GM23338 (cell line): ENCODE results near the gene ZSCAN5B. TPM values are rescaled to one million over a fixed set of nuclear protein-coding genes. Genes with fewer than 3 reads are reported as not detected.

Source experiments
- ATAC-seq: fragments of 200-7000 bp; cut with Tn5 transposase; 3 replicates; pipeline ENCODE4 v1.9.1; 2020
- DNase-seq: peaks from one replicate; pipeline ENCODE4 v3.0.0-alpha.2; 2015; ENCODE audit warnings: low spot score
- H2AFZ ChIP-seq: fragments of 200-600 bp; sonication (generic); 2 replicates; pipeline ENCODE4 v1.8.0; 2016; ENCODE audit warnings: antibody characterized with exemption, mild to moderate bottlenecking, moderate library complexity
- H3F3A ChIP-seq: fragments of 200-600 bp; sonication (generic); replicated peaks from 2 replicates; pipeline ENCODE4 v1.8.0; 2017; ENCODE audit warnings: antibody characterized with exemption, mixed run types, low read depth
- H3K27ac ChIP-seq: fragments of 200-600 bp; sonication (generic); 2 replicates; pipeline ENCODE4 v1.6.1; 2016; ENCODE audit warnings: low read depth
- H3K27me3 ChIP-seq: fragments of 200-600 bp; sonication (generic); 2 replicates; pipeline ENCODE4 v1.8.0; 2016; ENCODE audit warnings: mild to moderate bottlenecking, mixed run types, moderate library complexity; ENCODE audit not compliant: insufficient read depth
- H3K36me3 ChIP-seq: fragments of 200-600 bp; sonication (generic); 2 replicates; pipeline ENCODE4 v1.8.0; 2016; ENCODE audit warnings: mild to moderate bottlenecking; ENCODE audit not compliant: insufficient read depth
- H3K4me1 ChIP-seq: fragments of 200-600 bp; sonication (generic); 2 replicates; pipeline ENCODE4 v1.8.0; 2016; ENCODE audit warnings: mild to moderate bottlenecking, moderate library complexity; ENCODE audit not compliant: insufficient read depth
- H3K4me2 ChIP-seq: fragments of 200-600 bp; sonication (generic); 2 replicates; pipeline ENCODE4 v1.7.1; 2017; ENCODE audit warnings: mixed run types
- H3K4me3 ChIP-seq: fragments of 200-600 bp; sonication (generic); 2 replicates; pipeline ENCODE4 v1.6.1; 2016; ENCODE audit warnings: mixed run types
- H3K79me2 ChIP-seq: fragments of 200-600 bp; sonication (generic); replicated peaks from 2 replicates; pipeline ENCODE4 v1.8.0; 2017; ENCODE audit warnings: mild to moderate bottlenecking; ENCODE audit not compliant: insufficient read depth
- H3K9me2 ChIP-seq: fragments of 200-600 bp; sonication (generic); 2 replicates; pipeline ENCODE4 v1.8.0; 2017; ENCODE audit not compliant: insufficient read depth
- H4K20me1 ChIP-seq: fragments of 200-600 bp; sonication (generic); replicated peaks from 2 replicates; pipeline ENCODE4 v1.8.0; 2017; ENCODE audit warnings: mild to moderate bottlenecking; ENCODE audit not compliant: insufficient read depth
- H3K27ac Mint-ChIP-seq: 2 replicates; pipeline ENCODE4 v1.8.0; 2020; ENCODE audit warnings: inconsistent platforms, mild to moderate bottlenecking, moderate library complexity, mixed read lengths
- H3K27me3 Mint-ChIP-seq: 3 replicates; pipeline ENCODE4 v1.8.0; 2022; ENCODE audit warnings: low read depth, mild to moderate bottlenecking, moderate library complexity, mixed read lengths, inconsistent platforms; ENCODE audit not compliant: insufficient read depth, poor library complexity
- H3K36me3 Mint-ChIP-seq: 3 replicates; pipeline ENCODE4 v1.8.0; 2021; ENCODE audit warnings: low read depth, mild to moderate bottlenecking, inconsistent platforms, moderate library complexity, mixed read lengths
- H3K4me1 Mint-ChIP-seq: 3 replicates; pipeline ENCODE4 v1.8.0; 2020; ENCODE audit warnings: mild to moderate bottlenecking, inconsistent platforms, mixed read lengths
- H3K4me3 Mint-ChIP-seq: 3 replicates; pipeline ENCODE4 v1.8.0; 2021; ENCODE audit warnings: moderate library complexity, mild to moderate bottlenecking, inconsistent platforms, mixed read lengths
- H3K9me3 Mint-ChIP-seq: 3 replicates; pipeline ENCODE4 v1.8.0; 2020; ENCODE audit warnings: moderate library complexity, mild to moderate bottlenecking, inconsistent platforms, mixed read lengths
- ETS1 ChIP-seq: IDR thresholded peaks from 2 replicates; pipeline ENCODE4 v1.6.1; 2016; ENCODE audit warnings: antibody characterized with exemption
- JUNB ChIP-seq: IDR thresholded peaks from one replicate; pipeline ENCODE4 v1.6.1; 2016; ENCODE audit warnings: antibody characterized with exemption; ENCODE audit not compliant: unreplicated experiment
- NANOG ChIP-seq: IDR thresholded peaks from 2 replicates; pipeline ENCODE4 v1.6.1; 2016; ENCODE audit warnings: antibody characterized with exemption, borderline replicate concordance
- POLR2AphosphoS5 ChIP-seq: IDR thresholded peaks from 2 replicates; pipeline ENCODE4 v1.6.1; 2016; ENCODE audit warnings: antibody characterized with exemption, low read depth
- REST ChIP-seq: IDR thresholded peaks from one replicate; pipeline ENCODE4 v1.6.1; 2018; ENCODE audit warnings: antibody characterized with exemption; ENCODE audit not compliant: unreplicated experiment
- STAT1 ChIP-seq: IDR thresholded peaks from one replicate; pipeline ENCODE4 v1.6.1; 2016; ENCODE audit warnings: antibody characterized with exemption; ENCODE audit not compliant: unreplicated experiment
- ZNF114 ChIP-seq: fragments of 250-450 bp; sonication (Bioruptor Pico); IDR thresholded peaks from 2 replicates; pipeline ENCODE4 v1.5.0; 2020; ENCODE audit warnings: mild to moderate bottlenecking, moderate library complexity
- ZNF462 ChIP-seq: fragments of 250-450 bp; sonication (Bioruptor Pico); IDR thresholded peaks from 2 replicates; pipeline ENCODE4 v1.5.0; 2020; ENCODE audit warnings: mild to moderate bottlenecking, moderate library complexity
- polyA plus RNA-seq: library from polyadenylated mRNA; unstranded; fragments of >200 nt; fragmentation: Nextera tagmentation; extraction: Ambion mirVana; gene quantifications from 2 replicates; pipeline ENCODE4 v1.2.1, GENCODE V29; 2016
- total RNA-seq: library from RNA; depleted of rRNA; stranded (reverse); fragments of >200 nt; shearing (Covaris generic); gene quantifications from 2 replicates; pipeline ENCODE4 v1.2.3, GENCODE V29; 2014

Gene ZSCAN5B
- total and polyA plus RNA-seq, 2 experiments from 2014 or later = 0.10 TPM; not detected in 1

- H3K36me3 ChIP-seq = no peaks in the 10 kb centered on the region
- no peaks in the 10 kb centered on the region for H3K9me2 ChIP-seq
- H3K4me2 ChIP-seq = no peak overlapping the region
- H2AFZ ChIP-seq = no peak overlapping the region
- no peaks in the 10 kb centered on the region for H3F3A ChIP-seq
- H3K4me3 ChIP-seq = no peak overlapping the region
- Mint-ChIP-seq H3K9me3 (no peaks in the 10 kb centered on the region; the same call in 2 of the 3 replicates), H3K4me3 (no peak overlapping the region), H3K36me3 (no peaks in the 10 kb centered on the region; the same call in 2 of the 3 replicates), H3K4me1 (peaks cover 7% of the 10 kb centered on the region), H3K27me3 (peaks cover 17% of the 10 kb centered on the region), H3K27ac (no peak overlapping the region)
- no peaks in the 10 kb centered on the region for H3K27me3 ChIP-seq
- no peak for TF ChIP-seq REST
- no peak for TF ChIP-seq NANOG
- no peak for TF ChIP-seq JUNB
- DNase-seq (no peak), ATAC-seq (no peak)
- H3K27ac ChIP-seq = no peak overlapping the region
- H4K20me1 ChIP-seq = no peaks in the 10 kb centered on the region
- H3K79me2 ChIP-seq = no peaks in the 10 kb centered on the region
- no peaks in the 10 kb centered on the region for H3K4me1 ChIP-seq
These were observed 23.5 kb downstream of the ZSCAN5B start for GRCh38 chr19:56174086-56174485.

- ATAC-seq = no peak
- no peaks in the 10 kb centered on the region; the same call in 2 of the 3 replicates for H3K36me3 Mint-ChIP-seq
- no peak for TF ChIP-seq STAT1
- no peak for TF ChIP-seq ETS1
- no peak for TF ChIP-seq ZNF462
- no peak for TF ChIP-seq ZNF114 (CRISPR knock-in tag)
- no peak for TF ChIP-seq REST
- TF ChIP-seq POLR2AphosphoS5 = no peak
These were observed 27.3 kb downstream of the ZSCAN5B start for GRCh38 chr19:56170261-56170660.

More at GRCh38 chr19:56170261-56170660, 27.3 kb downstream of the ZSCAN5B start:
- Mint-ChIP-seq H3K27ac (peak overlapping the region; percentile 46; the same call in 1 of the 2 replicates), H3K27me3 (peaks cover 12% of the 10 kb centered on the region), H3K4me3 (no peak overlapping the region), H3K9me3 (no peaks in the 10 kb centered on the region; the same call in 2 of the 3 replicates), H3K4me1 (peaks cover 3% of the 10 kb centered on the region)
- Histone ChIP-seq H3K79me2 (no peaks in the 10 kb centered on the region), H4K20me1 (no peaks in the 10 kb centered on the region), H3K9me2 (no peaks in the 10 kb centered on the region), H3K4me1 (no peaks in the 10 kb centered on the region), H3K27ac (no peak overlapping the region), H3K27me3 (no peaks in the 10 kb centered on the region), H3F3A (no peaks in the 10 kb centered on the region), H3K36me3 (no peaks in the 10 kb centered on the region), H2AFZ (no peak overlapping the region), H3K4me3 (no peak overlapping the region), H3K4me2 (no peak overlapping the region)
- DNase-seq = no peak
